Measurements from ENCODE around the gene CDS1.

GRCh38 chr4:84666439-84666838 lies 83.5 kb downstream of the CDS1 start:
- no peak for TF ChIP-seq POLR2A (IDR thresholded peaks at IDR 0.05; ENCODE audit: low read depth, low read length)
- TF ChIP-seq POLR2AphosphoS5 (IDR thresholded peaks at IDR 0.05; ENCODE audit: insufficient read depth, low read depth, low read length) = no peak
- no peak for TF ChIP-seq JUN (IDR thresholded peaks at IDR 0.05; ENCODE audit: borderline replicate concordance, insufficient read depth, insufficient read length, low read depth)
- TF ChIP-seq CTCF (IDR thresholded peaks at IDR 0.05; ENCODE audit: extremely low read depth in 1 of 2, insufficient read depth in 1 of 2, low read depth in 1 of 2, low read length in 2 of 2) = no peak
- TF ChIP-seq EZH2 (IDR thresholded peaks at IDR 0.05; ENCODE audit: borderline replicate concordance, low read depth, low read length, severe bottlenecking) = no peak
